GM18870 (cell line): ENCODE results near the gene CYB561D2.

Experiments
- ATAC-seq: cut with Tn5 transposase; IDR thresholded peaks from one replicate; pipeline ENCODE4 v1.9.1; 2021; ENCODE audit warnings: moderate library complexity; ENCODE audit not compliant: unreplicated experiment

The CYB561D2 gene

GRCh38 chr3:50323092-50323600 is 27.5 kb upstream of the CYB561D2 start:
- ATAC-seq: no peak

GRCh38 chr3:50323614-50324199 is 27.0 kb upstream of the CYB561D2 start:
- ATAC-seq: no peak

GRCh38 chr3:50324351-50325112 is 26.1 kb upstream of the CYB561D2 start:
- ATAC-seq: no peak

GRCh38 chr3:50325113-50325480 is 25.6 kb upstream of the CYB561D2 start:
- ATAC-seq: no peak

GRCh38 chr3:50325497-50326181 is 25.0 kb upstream of the CYB561D2 start:
- ATAC-seq: no peak

GRCh38 chr3:50326182-50326541 is 24.5 kb upstream of the CYB561D2 start:
- no peak for ATAC-seq

- ATAC-seq: no peak
These were observed 23.5 kb upstream of the CYB561D2 start for GRCh38 chr3:50327129-50327528.

GRCh38 chr3:50327943-50328691 is 22.5 kb upstream of the CYB561D2 start, which contains the start of gene TUSC2:
Gene TUSC2, minus strand, starts transcription at chr3:50328223. Its CDS starts 124 bp downstream, at chr3:50328099.
- ATAC-seq: peak; percentile 70

- no peak for ATAC-seq
These were observed 20.3 kb upstream of the CYB561D2 start for GRCh38 chr3:50330330-50330729.

GRCh38 chr3:50331364-50331907 is 19.2 kb upstream of the CYB561D2 start:
- ATAC-seq: no peak

GRCh38 chr3:50333744-50334328 is 16.8 kb upstream of the CYB561D2 start:
- no peak for ATAC-seq

GRCh38 chr3:50334339-50335075 is 16.2 kb upstream of the CYB561D2 start:
- ATAC-seq: no peak

GRCh38 chr3:50336452-50337174 is 14.0 kb upstream of the CYB561D2 start:
- peak; percentile 23 for ATAC-seq

GRCh38 chr3:50337175-50337861 is 13.3 kb upstream of the CYB561D2 start:
- ATAC-seq: peak; percentile 80

GRCh38 chr3:50338965-50339364 is 11.7 kb upstream of the CYB561D2 start:
- no peak for ATAC-seq

GRCh38 chr3:50339485-50340146 is 11.0 kb upstream of the CYB561D2 start:
- ATAC-seq: no peak

GRCh38 chr3:50340147-50340447 is 10.6 kb upstream of the CYB561D2 start:
- no peak for ATAC-seq
